Epithelial cell of proximal tubule (primary cell): ENCODE data around the gene MCRIP2. TPM values are rescaled to one million over a fixed set of nuclear protein-coding genes. Genes with fewer than 3 reads are reported as not detected.

Experiments
- DNase-seq: peaks from one replicate; pipeline ENCODE4 v3.0.0-alpha.2; 2011; ENCODE audit warnings: low read depth
- H3K4me3 ChIP-seq: 2 replicates; pipeline ENCODE4 v1.5.1; 2011; ENCODE audit warnings: low read depth, mild to moderate bottlenecking, low read length
- total RNA-seq: library from RNA; depleted of rRNA; stranded (reverse); fragments of >200 nt; gene quantifications from 2 replicates; pipeline ENCODE4 v1.2.3, GENCODE V29; 2015
- TF ChIP-seq, protein P1 (sequence below): conservative IDR thresholded peaks from 2 replicates; pipeline ENCODE4 v1.5.1; 2012; ENCODE audit warnings: low read depth, mild to moderate bottlenecking, low read length

Gene MCRIP2
- total RNA-seq, 1 donor from 2014 or later, result 70.3 TPM

DNA sequence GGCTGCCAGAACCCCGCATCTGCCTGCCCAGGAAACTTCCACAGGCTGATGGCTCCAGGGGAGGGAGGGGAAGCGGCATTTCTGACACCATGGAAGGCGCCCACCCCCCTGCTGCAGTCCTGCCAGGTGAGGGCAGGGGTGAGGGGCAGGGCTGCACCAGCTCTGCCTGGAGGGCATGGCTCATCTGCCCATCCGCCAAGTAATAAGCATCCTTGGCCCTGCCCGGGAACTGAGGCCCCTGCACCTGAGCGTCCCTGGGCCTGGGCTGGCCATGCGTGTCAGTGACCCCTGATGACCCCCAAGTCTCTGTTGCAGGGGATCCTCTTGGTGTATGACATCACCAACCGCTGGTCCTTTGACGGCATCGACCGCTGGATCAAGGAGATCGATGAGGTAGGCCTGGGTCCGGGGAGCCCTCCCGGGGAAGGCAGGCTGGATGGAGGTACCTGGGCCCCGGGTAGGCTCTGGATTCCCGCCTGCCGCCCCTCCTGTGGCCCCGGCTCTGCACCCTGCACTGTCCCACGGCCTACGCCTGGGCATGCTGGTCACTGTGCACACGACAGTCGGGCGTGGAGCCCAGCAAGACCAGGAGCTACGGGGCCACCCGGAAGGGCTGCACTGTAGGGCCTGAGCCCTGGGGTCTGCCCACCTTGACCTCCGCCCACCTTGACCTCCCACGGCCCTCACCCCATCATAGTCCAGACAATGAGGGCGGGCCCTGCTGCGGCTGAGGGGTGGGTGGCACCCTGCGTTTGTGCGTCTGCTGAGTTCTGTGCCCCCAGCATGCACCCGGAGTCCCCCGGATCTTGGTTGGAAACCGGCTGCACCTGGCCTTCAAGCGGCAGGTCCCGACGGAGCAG is 16.3 kb upstream of the MCRIP2 start:
- TF ChIP-seq, protein P1, sequence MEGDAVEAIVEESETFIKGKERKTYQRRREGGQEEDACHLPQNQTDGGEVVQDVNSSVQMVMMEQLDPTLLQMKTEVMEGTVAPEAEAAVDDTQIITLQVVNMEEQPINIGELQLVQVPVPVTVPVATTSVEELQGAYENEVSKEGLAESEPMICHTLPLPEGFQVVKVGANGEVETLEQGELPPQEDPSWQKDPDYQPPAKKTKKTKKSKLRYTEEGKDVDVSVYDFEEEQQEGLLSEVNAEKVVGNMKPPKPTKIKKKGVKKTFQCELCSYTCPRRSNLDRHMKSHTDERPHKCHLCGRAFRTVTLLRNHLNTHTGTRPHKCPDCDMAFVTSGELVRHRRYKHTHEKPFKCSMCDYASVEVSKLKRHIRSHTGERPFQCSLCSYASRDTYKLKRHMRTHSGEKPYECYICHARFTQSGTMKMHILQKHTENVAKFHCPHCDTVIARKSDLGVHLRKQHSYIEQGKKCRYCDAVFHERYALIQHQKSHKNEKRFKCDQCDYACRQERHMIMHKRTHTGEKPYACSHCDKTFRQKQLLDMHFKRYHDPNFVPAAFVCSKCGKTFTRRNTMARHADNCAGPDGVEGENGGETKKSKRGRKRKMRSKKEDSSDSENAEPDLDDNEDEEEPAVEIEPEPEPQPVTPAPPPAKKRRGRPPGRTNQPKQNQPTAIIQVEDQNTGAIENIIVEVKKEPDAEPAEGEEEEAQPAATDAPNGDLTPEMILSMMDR, result no peak
- no peak overlapping the region for H3K4me3 ChIP-seq
- DNase-seq, result no peak

DNA sequence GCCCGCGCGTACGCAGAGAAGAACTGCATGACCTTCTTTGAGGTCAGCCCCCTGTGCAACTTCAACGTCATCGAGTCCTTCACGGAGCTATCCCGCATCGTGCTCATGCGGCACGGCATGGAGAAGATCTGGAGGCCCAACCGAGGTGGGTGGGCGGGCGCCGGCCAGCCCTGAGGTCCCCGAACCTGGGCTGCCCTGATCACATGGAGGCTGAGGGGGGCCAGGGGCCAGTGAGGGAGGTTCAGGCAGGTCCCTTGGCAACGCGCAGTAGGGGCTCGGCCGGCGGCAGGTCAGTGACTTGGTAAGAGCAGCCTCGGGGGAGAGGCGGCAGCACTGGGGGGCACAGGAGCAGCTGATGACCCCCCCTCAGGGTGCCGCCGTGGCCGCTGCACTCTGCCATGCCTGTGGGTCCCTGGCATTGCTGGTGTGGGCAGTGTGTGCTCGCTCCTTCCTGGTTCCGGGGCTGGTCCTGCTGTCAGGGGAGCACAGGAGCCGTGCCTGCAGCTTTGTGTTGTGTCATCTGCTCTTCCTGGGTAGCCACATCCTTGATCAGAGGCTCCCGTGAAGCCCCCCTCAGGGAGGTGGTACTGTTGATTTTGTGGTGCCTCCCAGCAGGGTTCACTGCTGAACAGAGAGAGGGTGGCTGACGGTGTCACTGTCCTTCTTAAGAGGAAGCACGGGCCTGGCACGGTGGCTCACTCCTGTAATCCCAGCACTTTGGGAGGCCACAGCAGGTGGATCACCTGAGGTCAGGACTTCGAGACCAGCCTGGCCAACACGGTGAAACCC is 15.5 kb upstream of the MCRIP2 start:
- H3K4me3 ChIP-seq, result no peak overlapping the region
- no peak for DNase-seq
- TF ChIP-seq, protein P1, result no peak

DNA sequence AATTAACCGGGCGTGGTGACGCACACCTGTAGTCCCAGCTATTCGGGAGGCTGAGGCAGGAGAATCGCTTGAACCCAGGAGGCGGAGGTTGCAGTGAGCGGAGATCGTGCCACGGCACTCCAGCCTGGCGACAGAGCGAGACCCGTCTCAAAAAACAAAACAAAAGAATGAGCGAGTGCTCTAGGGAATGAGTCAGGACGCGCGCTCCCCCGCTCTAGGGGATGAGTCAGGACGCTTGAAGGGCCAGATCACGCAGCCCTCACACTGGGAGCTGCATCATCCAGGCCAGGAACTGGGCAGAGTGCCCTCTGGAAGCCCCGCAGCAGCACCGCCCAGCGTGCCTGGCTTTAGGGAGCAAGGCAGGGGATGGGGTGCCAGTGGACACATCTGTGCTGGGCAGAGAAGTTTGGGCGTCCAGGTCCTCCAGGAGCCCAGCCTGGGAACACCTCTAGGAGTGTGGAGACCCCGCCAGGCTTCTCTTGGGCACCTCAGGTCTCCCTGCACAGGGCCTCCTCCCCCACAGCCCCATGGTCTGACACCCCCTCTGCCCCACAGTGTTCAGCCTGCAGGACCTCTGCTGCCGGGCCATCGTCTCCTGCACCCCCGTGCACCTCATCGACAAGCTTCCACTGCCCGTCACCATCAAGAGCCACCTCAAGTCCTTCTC is 14.7 kb upstream of the MCRIP2 start:
- H3K4me3 ChIP-seq, result no peak overlapping the region
- TF ChIP-seq, protein P1, result no peak
- peak; percentile 72 for DNase-seq

DNA sequence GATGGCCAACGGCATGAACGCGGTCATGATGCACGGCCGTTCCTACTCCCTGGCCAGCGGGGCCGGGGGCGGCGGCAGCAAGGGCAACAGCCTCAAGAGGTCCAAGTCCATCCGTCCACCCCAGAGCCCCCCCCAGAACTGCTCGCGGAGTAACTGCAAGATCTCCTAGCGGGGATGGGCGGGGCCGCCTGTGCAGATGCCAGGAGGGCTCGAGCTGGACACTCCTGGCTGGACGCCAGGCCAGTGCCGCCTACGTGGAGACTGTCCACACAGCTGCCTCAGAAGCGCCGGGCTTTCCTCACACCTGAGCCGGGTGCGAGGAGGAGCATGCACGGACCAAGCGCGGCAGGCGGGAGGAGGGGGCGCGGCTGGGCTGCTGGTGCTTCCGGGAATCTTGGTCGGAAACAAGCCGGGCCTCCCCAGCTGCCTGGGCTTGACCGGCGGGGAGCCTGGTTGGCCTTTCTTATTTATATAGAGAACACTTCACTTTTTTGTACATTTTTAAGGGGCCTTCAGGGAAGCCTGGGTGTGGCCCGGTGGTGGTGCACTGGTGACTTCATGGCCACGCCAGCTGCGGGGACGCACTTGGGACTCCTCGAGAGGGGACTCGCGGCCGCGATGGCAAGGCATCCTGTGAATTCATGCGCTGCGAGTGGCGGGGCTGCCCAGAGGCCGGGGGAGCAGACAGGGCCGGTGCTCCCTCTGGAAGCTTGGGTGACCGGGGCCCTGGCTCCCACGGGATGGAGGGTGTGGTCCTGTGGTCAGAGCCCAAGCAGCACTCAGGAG is 14.0 kb upstream of the MCRIP2 start:
- TF ChIP-seq, protein P1, result no peak
- no peak overlapping the region for H3K4me3 ChIP-seq
- no peak for DNase-seq

DNA sequence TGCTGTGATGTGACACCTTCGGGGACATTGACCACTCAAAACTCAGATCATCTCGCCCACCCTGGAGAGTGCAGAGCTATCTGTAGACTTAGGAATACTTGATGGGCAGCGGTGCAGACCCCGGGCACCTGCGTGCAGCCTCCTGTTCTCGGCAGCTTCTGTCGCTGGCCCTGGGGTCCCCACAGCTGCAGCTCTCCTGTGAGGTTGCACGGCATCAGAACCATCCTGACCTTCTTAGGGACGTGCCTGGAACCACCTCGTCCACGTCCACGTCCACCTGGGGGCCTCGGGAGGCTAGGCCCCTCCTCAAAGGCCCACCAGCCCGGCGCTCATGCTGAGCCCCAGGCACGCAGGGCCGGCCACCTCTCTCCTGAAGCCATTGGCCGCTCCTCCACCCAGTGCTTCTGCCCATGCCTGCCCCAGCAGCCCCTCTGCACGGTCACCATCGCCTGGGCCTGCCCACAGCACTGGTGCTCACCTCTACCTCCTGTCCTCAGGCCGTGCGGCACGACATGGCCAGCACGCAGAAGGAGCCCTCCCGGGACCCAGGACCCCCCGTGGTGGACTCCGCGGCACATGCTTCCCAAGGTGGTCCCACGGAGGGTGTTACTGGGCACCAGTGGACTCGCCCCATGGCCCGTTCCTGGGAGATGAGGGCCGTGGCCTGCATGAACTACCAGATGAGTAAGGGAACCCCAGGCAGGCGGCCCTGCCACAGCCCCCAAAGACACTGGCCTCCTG is 13.1 kb upstream of the MCRIP2 start:
- no peak overlapping the region for H3K4me3 ChIP-seq
- DNase-seq, result no peak
- TF ChIP-seq, protein P1, result no peak

DNA sequence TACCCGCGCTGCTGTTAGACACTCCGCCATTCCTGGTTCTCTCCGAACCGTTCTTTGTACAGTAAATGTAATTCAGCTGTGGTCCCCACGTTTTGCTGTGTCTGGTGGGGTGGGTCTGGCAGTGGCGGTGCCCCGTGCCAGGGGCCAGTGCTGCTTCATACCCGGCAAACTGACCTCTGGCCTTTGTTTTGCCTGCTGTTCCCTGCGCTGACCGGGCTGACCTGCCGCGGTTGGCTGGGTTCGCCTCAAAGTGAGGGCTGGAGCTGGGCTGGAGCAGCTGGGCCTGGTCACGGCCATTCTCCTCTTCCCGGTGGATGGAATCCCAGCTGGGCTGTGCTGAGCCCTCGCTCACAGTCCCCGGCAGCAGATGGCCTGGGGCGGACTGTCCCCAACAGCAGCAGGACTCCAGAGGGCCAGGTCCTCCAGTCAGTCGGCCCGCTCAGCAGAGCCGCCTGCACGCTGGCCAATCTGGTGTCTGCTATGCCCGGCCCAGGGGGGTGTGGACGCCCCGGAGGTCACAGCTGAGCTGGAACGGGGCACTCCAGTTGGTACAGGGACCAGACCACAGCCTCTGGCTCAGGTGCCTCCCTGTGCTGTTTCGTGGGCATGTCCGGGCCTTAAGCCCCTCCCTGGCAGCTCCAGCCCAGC is 12.3 kb upstream of the MCRIP2 start:
- DNase-seq, result no peak
- H3K4me3 ChIP-seq, result no peak overlapping the region
- TF ChIP-seq, protein P1, result no peak
